ENCODE measurements around the gene PDGFD. TPM values are rescaled to one million over a fixed set of nuclear protein-coding genes. Genes with fewer than 3 reads are reported as not detected.

The PDGFD gene
- total RNA-seq, 4 donors from 2014 or later: 4.4 to 26.4 (median 13.1) TPM

- no peak overlapping the region for H3K4me3 ChIP-seq
- H3K9me3 ChIP-seq: no peaks in the 10 kb centered on the region
- no peak overlapping the region for H3K27ac ChIP-seq
- H3K36me3 ChIP-seq: no peaks in the 10 kb centered on the region
- H3K4me1 ChIP-seq: peaks cover 0 to 19% (median 0%) of the 10 kb centered on the region in 3 donors
- no peak for ATAC-seq
- peaks cover 6% of the 10 kb centered on the region for H3K27me3 ChIP-seq
- TF ChIP-seq POLR2AphosphoS5 (IDR thresholded peaks at IDR 0.05) (no peak), EP300 (IDR thresholded peaks at IDR 0.05) (no peak), POLR2A (IDR thresholded peaks at IDR 0.05) (no peak)
- TF ChIP-seq, protein P1, sequence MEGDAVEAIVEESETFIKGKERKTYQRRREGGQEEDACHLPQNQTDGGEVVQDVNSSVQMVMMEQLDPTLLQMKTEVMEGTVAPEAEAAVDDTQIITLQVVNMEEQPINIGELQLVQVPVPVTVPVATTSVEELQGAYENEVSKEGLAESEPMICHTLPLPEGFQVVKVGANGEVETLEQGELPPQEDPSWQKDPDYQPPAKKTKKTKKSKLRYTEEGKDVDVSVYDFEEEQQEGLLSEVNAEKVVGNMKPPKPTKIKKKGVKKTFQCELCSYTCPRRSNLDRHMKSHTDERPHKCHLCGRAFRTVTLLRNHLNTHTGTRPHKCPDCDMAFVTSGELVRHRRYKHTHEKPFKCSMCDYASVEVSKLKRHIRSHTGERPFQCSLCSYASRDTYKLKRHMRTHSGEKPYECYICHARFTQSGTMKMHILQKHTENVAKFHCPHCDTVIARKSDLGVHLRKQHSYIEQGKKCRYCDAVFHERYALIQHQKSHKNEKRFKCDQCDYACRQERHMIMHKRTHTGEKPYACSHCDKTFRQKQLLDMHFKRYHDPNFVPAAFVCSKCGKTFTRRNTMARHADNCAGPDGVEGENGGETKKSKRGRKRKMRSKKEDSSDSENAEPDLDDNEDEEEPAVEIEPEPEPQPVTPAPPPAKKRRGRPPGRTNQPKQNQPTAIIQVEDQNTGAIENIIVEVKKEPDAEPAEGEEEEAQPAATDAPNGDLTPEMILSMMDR (IDR thresholded peaks at IDR 0.05): no peak
- WGBS, 2 donors (ENCODE audit: low coverage in 1 of 2): 95 to 100% methylated on average over 2 to 5 of the region's 7 CpGs
Measured at GRCh38 chr11:104165014-104165413, 1.1 kb upstream of the PDGFD start.

- 11 to 12% methylated on average over 14 to 24 of the region's 38 CpGs for WGBS, 2 donors (ENCODE audit: low coverage in 1 of 2)
Measured at GRCh38 chr11:104163100-104164027, 583 bp downstream of the PDGFD start.

GRCh38 chr11:104161751-104162450, 2.0 kb downstream of the PDGFD start:
- no peak overlapping the region for H3K27ac ChIP-seq
- peaks cover 0 to 19% (median 0%) of the 10 kb centered on the region in 3 donors for H3K4me1 ChIP-seq
- no peak overlapping the region for H3K4me3 ChIP-seq
- no peak for ATAC-seq
- no peaks in the 10 kb centered on the region for H3K9me3 ChIP-seq
- 75 to 79% methylated on average over 1 of the region's 1 CpG for whole genome bisulfite sequencing, 2 donors (ENCODE audit: low coverage in 1 of 2)
- no peak for TF ChIP-seq POLR2A (IDR thresholded peaks at IDR 0.05)
- no peak for TF ChIP-seq EP300 (IDR thresholded peaks at IDR 0.05)
- TF ChIP-seq, protein P1 (IDR thresholded peaks at IDR 0.05): no peak
- TF ChIP-seq POLR2AphosphoS5 (IDR thresholded peaks at IDR 0.05): no peak
- no peaks in the 10 kb centered on the region for H3K36me3 ChIP-seq
- peaks cover 6% of the 10 kb centered on the region for H3K27me3 ChIP-seq

More at GRCh38 chr11:104163100-104164027, 583 bp downstream of the PDGFD start:
- Histone ChIP-seq H3K27ac (peak overlapping the region in 2 of 4 donors; percentile 41 to 55), H3K4me1 (peaks cover 0 to 19% (median 0%) of the 10 kb centered on the region in 3 donors), H3K27me3 (peaks cover 6% of the 10 kb centered on the region), H3K9me3 (no peaks in the 10 kb centered on the region), H3K4me3 (peak overlapping the region; percentile 53 to 56), H3K36me3 (no peaks in the 10 kb centered on the region)
- ATAC-seq: peak; percentile 11
- TF ChIP-seq EP300 (IDR thresholded peaks at IDR 0.05): no peak
- TF ChIP-seq, protein P1 (IDR thresholded peaks at IDR 0.05): no peak
- no peak for TF ChIP-seq POLR2AphosphoS5 (IDR thresholded peaks at IDR 0.05)
- TF ChIP-seq POLR2A (IDR thresholded peaks at IDR 0.05): no peak

DNA sequence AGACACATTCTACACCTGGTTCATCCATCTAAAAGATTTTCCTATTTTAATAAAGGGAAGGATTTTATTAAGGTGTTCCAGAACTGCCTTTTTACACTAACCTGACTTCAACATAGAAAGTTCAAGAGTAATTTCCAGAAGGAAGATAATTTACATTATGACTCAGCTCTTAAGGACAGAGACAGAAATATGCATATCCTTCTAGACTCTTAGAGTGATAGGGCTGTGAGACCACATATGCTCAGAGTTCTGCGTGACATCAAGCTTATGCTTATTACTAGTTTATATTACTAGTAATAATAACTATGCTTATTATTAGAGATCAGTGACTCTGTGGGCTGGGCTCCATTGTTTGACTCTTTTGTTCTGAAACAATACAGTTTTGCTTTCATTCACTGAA, 4.6 kb downstream of the PDGFD start:
- Histone ChIP-seq H3K27me3 (peaks cover 6% of the 10 kb centered on the region), H3K36me3 (no peaks in the 10 kb centered on the region), H3K4me1 (peaks cover 0 to 15% (median 0%) of the 10 kb centered on the region in 3 donors), H3K4me3 (no peak overlapping the region), H3K9me3 (no peaks in the 10 kb centered on the region), H3K27ac (no peak overlapping the region)
- ATAC-seq: no peak
- 85 to 100% methylated on average over 1 of the region's 1 CpG for WGBS, 2 donors (ENCODE audit: low coverage in 1 of 2)
- TF ChIP-seq, protein P1 (IDR thresholded peaks at IDR 0.05): no peak
- TF ChIP-seq EP300 (IDR thresholded peaks at IDR 0.05) (no peak), POLR2A (IDR thresholded peaks at IDR 0.05) (no peak), POLR2AphosphoS5 (IDR thresholded peaks at IDR 0.05) (no peak)
